ENCODE measurements around the gene PCIF1. TPM values are rescaled to one million over a fixed set of nuclear protein-coding genes. Genes with fewer than 3 reads are reported as not detected.

PCIF1 gene
- 10 to 100 TPM; 33.7 to 41.1 TPM for total RNA-seq

DNA sequence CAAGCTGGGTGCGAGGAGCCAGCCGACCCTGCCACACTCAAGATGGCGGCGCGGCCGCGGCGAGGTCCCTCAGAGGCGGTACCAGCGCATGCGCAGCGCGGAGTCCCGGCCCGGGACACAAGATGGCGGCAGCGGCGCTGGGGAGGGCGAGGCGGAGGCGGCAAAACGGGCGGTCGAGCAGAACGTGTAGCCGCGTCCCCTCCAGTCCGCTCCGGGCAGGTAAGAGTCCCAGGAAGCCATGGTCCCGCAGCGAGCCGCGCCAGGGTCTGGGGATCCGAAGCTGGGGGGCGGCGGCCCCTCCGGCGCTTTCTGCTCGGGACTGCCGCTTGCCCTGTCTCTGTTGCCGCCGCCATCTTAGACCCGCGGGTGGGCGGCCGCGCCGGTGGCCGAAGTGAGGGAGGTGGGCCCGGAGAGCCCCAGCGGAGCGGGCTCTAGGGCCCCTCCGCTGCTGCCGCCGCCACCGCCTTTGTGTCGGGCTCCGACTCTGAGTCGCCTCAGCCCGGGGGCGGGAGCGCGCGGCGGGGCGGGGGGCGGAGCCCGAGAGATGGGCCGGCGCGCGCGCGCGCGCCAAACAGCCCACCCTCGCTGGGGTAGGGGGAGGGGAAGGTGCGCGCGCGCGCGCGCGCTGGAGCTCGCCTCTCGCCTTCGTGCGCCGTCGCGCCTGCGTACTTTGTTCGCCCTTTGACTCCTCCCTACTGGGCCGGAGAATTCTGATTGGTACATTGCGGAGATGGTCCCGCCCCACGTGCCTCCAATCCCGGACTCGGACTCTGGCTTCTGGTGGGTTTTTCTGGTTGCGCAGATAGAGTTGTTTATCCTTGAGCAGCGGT lies at the start of gene PCIF1:
Gene PCIF1, plus strand, starts transcription at position 98 of the 830 bp plus-strand sequence. CDS start 4,317 bp downstream, outside the sequence.
- Mint-ChIP-seq H3K4me3 (peak within 1 kb of the TSS; percentile 99), H3K27ac (peak within 1 kb of the TSS; percentile 97 to 100), H3K27me3 (no peaks in the 10 kb centered on the region), H3K4me1 (ENCODE audit: low read depth in 2 of 2) (peaks cover 25 to 29% of the 10 kb centered on the region in 2 donors), H3K9me3 (no peaks in the 10 kb centered on the region), H3K36me3 (peaks cover 6% of the 10 kb centered on the region)
- ATAC-seq = peak; percentile 89 to 92
- DNase-seq (ENCODE audit: low spot score) = peak; percentile 98

DNA sequence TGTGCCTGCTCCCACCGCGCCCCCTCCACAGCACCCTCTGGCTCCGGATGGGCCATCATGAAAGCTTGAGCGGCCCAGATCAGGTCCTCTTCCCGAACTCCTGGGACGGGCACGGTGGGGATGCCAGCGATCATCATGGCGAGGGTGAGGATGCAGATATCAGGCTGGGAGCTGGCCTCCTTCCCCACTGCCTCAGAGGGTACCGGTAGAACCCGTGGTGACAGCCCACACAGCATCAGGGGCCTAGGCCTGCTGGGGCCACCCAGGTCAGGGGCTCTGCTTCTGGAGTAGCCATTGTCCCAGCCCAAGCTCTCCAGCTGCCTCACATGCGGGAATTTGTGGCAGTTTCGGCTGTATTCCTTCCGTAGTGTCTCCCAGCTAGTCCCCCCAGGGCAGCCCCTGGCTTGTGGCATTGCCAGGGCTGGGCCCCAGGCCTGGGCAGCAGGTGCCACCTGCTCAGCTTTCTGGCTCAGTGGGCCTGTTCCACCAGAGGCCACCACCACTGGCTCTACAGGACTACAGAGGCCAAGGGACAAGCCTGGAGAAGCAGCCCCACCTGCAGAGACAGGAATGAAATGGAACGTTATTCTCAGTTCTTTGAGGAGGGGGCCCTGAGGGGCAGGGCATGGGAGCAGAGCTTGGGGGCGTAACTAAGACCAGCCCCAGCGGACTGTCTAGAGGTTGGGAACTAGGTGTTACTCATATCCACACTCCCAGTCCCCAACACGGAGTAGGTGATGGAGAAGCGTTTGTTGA lies 47.7 kb upstream of the PCIF1 start:
- H3K27ac Mint-ChIP-seq = no peak overlapping the region
- no peaks in the 10 kb centered on the region for H3K36me3 Mint-ChIP-seq
- H3K4me1 Mint-ChIP-seq (ENCODE audit: low read depth in 2 of 2) = peaks cover 3 to 8% of the 10 kb centered on the region in 2 donors
- ATAC-seq (no peak), DNase-seq (ENCODE audit: low spot score) (no peak)
- no peak overlapping the region for H3K4me3 Mint-ChIP-seq
- no peaks in the 10 kb centered on the region for H3K9me3 Mint-ChIP-seq
- peaks cover 4 to 5% of the 10 kb centered on the region in 2 donors for H3K27me3 Mint-ChIP-seq

DNA sequence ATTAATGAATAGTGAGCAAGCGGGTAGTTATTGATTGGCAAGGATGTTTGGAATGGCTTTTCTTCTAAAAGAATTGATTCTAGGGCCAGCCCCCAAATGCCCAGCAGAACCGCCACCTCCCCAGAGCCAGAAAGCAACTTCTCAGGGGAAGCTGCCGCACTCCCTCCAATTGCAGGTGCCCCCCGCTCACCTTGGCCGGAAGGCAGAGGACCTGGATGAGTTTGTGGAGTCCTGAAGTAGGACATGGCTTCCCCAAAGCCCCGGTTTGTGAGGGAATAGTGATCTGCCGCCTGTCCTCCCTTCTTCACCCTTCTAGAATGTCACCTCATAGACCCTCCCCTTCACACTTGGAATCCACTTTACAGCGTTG lies 47.2 kb upstream of the PCIF1 start, which contains the start of gene SPATA25:
Gene SPATA25, minus strand, starts transcription at position 277 of the 370 bp plus-strand sequence. Its CDS starts 32 bp downstream, at position 245.
- H3K9me3 Mint-ChIP-seq = no peaks in the 10 kb centered on the region
- no peak within 1 kb of the TSS for H3K27ac Mint-ChIP-seq
- ATAC-seq (no peak), DNase-seq (ENCODE audit: low spot score) (no peak)
- H3K36me3 Mint-ChIP-seq = no peaks in the 10 kb centered on the region
- peaks cover under 1 to 3% of the 10 kb centered on the region in 2 donors for H3K27me3 Mint-ChIP-seq
- H3K4me1 Mint-ChIP-seq (ENCODE audit: low read depth in 2 of 2) = peaks cover 7 to 9% of the 10 kb centered on the region in 2 donors
- no peak within 1 kb of the TSS for H3K4me3 Mint-ChIP-seq

DNA sequence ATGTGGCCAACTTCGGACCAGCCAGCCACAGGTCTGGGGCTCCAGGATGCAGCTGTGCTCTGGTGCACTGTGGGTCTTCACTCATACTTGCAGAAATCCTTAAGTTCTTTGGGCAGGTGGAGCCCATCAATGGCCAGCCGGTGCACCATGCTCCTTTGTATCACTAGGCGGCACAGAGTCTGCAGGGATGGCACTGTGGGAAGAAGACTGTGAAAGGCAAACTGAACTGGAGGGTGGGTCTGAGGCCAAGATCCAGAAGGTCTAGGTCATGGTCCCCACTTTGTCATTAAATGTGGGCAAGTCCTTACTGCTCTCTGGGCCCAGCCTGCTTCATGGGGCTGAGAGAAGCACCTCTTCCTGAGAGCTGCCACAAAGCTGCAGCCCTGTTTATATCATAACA lies 45.8 kb upstream of the PCIF1 start:
- Mint-ChIP-seq H3K9me3 (no peaks in the 10 kb centered on the region), H3K36me3 (no peaks in the 10 kb centered on the region), H3K27me3 (no peaks in the 10 kb centered on the region), H3K4me3 (no peak overlapping the region), H3K4me1 (ENCODE audit: low read depth in 2 of 2) (peaks cover 11% of the 10 kb centered on the region in 2 donors), H3K27ac (no peak overlapping the region)
- no peak for ATAC-seq
- no peak for DNase-seq (ENCODE audit: low spot score)

DNA sequence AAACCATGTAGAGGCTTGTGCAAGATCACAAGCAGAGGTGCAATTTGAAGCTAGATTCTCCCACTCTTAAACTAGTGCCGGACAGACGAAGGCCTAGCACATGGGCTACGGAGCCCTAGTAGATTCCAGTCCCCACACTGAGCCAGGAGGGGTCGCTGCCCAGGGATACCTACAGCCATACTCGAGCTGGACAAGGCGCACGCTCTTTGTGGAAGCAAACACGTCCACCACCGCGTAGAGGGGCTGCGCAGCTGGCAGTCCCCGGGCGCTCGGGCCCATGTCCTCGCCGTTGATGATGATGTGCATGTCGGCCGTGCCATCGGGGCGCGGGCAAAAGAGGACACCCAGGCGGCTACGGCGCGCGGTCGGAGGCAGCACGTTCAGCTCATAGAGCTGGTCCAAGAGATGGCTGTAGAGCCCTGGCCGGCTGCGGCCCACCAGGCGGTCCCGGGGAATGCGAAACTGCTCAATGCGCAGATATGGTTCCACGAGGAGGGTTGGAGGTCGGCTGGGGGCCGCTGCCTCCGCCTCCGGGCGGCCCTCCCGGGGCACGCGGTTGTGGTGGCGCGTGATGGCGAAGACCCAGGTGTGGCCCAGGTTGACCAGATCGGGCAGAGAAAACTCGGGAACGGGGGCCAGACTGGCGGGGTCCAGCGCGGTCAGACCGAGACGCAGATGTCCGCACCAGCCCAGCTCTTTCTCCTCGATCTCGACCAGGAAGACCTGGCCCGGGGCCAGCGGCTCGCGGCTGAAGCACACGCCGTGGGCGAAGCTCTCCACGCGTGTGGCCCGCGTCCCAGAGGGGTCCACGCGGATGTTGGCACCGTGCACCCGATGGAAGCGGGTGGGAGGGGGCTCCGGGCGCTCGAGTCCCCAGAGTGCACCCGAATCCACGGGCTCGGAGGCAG lies 44.2 kb upstream of the PCIF1 start:
- ATAC-seq = peak; percentile 50 to 66
- Mint-ChIP-seq H3K27me3 (no peaks in the 10 kb centered on the region), H3K4me3 (peak overlapping the region; percentile 89), H3K4me1 (ENCODE audit: low read depth in 2 of 2) (peaks cover 11% of the 10 kb centered on the region in 2 donors), H3K9me3 (no peaks in the 10 kb centered on the region), H3K27ac (peak overlapping the region; percentile 58 to 77), H3K36me3 (no peaks in the 10 kb centered on the region)
- no peak for DNase-seq (ENCODE audit: low spot score)

DNA sequence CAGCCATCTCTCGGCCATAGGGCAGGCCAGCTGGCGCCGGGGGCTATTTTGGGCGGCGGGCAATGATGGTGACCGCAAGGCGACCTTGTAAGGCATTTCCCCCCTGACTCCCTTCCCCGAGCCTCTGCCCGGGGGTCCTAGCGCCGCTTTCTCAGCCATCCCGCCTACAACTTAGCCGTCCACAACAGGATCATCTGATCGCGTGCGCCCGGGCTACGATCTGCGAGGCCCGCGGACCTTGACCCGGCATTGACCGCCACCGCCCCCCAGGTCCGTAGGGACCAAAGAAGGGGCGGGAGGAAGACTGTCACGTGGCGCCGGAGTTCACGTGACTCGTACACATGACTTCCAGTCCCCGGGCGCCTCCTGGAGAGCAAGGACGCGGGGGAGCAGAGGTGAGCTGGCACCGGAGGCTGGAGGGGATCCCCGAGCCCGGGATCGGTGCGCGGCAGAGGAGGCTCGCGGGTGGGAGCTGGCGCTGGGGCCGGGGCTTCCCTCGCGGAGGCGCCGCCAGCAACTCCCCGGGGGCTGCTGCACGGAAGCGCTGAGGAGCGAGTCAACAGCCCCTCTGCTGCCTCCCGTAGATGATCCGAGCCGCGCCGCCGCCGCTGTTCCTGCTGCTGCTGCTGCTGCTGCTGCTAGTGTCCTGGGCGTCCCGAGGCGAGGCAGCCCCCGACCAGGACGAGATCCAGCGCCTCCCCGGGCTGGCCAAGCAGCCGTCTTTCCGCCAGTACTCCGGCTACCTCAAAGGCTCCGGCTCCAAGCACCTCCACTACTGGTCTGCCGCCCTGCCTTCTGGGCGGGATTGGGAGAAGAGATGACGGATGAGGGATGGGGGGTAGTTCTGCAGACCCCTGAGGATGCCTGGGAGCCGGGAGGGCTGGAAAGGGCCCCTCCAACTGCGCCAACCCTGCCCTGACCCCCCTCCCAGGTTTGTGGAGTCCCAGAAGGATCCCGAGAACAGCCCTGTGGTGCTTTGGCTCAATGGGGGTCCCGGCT lies 43.2 kb upstream of the PCIF1 start, which contains the start of the genes CTSA and NEURL2:
Gene CTSA, plus strand, starts transcription at position 351 of the 999 bp plus-strand sequence. Its CDS starts 234 bp downstream, at position 585.
Gene NEURL2, minus strand, starts transcription at position 224 of the 999 bp plus-strand sequence. Its CDS starts 217 bp downstream, at position 7.
- H3K4me1 Mint-ChIP-seq (ENCODE audit: low read depth in 2 of 2) = peaks cover 11% of the 10 kb centered on the region in 2 donors
- no peaks in the 10 kb centered on the region for H3K9me3 Mint-ChIP-seq
- ATAC-seq (peak; percentile 84 to 88), DNase-seq (ENCODE audit: low spot score) (peak; percentile 87)
- H3K4me3 Mint-ChIP-seq = peak within 1 kb of the TSS; percentile 89
- H3K27me3 Mint-ChIP-seq = no peaks in the 10 kb centered on the region
- H3K27ac Mint-ChIP-seq = peak within 1 kb of the TSS; percentile 58 to 78
- H3K36me3 Mint-ChIP-seq = no peaks in the 10 kb centered on the region

DNA sequence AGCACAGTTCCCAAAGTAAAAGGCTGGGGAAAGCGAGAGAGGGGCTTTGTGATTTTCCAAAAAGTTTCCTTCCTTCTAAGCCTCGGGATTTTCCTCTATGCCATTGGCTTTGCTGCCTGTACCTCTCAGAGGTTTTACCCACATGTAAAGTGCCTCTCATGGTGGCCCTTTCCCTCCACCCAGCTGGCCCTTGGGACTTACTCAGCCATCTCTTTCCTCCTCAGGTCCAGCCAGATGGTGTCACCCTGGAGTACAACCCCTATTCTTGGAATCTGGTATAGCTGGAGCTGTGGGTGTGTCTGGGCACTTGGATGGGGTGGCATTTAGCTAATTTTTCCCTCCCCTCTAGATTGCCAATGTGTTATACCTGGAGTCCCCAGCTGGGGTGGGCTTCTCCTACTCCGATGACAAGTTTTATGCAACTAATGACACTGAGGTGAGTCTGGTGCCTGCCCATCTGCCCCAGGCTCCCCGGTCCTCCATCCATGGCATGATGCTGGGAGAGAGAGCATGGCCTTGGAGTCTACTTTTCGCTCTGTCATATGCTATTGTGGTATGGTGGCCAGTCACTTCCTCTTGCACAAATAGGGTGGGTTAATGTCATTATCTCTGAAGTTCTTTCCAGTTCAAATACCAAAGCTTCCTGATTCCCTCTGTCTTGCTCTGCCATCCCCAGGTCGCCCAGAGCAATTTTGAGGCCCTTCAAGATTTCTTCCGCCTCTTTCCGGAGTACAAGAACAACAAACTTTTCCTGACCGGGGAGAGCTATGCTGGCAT lies 42.2 kb upstream of the PCIF1 start:
- no peaks in the 10 kb centered on the region for H3K36me3 Mint-ChIP-seq
- DNase-seq (ENCODE audit: low spot score) = no peak
- H3K9me3 Mint-ChIP-seq = no peaks in the 10 kb centered on the region

DNA sequence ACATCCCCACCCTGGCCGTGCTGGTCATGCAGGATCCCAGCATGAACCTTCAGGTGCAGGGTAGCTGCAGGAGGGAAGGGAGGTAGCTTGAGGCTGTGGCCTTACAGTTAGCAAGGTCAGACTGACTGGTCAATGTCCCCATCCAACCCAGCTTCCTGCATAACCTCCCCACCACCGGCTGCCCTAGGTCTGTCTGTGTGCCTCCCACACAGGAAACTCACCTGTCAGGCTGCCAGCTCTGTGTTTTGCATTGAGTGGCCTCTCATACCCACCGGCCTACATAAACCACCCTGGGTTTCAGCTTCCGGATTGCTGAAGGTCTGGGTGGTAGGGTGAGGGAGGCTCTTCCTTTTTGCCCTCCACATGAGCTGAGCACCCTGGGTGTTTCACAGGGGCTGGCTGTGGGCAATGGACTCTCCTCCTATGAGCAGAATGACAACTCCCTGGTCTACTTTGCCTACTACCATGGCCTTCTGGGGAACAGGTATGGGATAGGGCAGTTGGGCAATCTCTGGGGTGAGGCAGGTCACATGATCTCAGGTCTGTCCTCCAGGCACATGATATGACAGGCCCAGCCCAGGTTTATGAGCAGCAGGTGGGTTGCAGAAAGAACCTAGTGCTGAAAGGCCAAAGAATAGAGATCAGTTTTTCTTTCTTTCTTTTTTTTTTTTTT lies 41.5 kb upstream of the PCIF1 start:
- H3K36me3 Mint-ChIP-seq = no peaks in the 10 kb centered on the region
- no peaks in the 10 kb centered on the region for H3K9me3 Mint-ChIP-seq
- ATAC-seq = peak in 1 of 2 donors; percentile 6
- H3K27ac Mint-ChIP-seq = peak overlapping the region; percentile 58 to 78
- DNase-seq (ENCODE audit: low spot score) = no peak
- peaks cover 11% of the 10 kb centered on the region in 2 donors for H3K4me1 Mint-ChIP-seq (ENCODE audit: low read depth in 2 of 2)
- no peaks in the 10 kb centered on the region for H3K27me3 Mint-ChIP-seq
- H3K4me3 Mint-ChIP-seq = peak overlapping the region; percentile 89

More for the DNA sequence above, 42.2 kb upstream of the PCIF1 start:
- Mint-ChIP-seq H3K4me1 (ENCODE audit: low read depth in 2 of 2) (peaks cover 11% of the 10 kb centered on the region in 2 donors), H3K4me3 (peak overlapping the region; percentile 89), H3K27ac (peak overlapping the region; percentile 58 to 78), H3K27me3 (no peaks in the 10 kb centered on the region)
- no peak for ATAC-seq

DNA sequence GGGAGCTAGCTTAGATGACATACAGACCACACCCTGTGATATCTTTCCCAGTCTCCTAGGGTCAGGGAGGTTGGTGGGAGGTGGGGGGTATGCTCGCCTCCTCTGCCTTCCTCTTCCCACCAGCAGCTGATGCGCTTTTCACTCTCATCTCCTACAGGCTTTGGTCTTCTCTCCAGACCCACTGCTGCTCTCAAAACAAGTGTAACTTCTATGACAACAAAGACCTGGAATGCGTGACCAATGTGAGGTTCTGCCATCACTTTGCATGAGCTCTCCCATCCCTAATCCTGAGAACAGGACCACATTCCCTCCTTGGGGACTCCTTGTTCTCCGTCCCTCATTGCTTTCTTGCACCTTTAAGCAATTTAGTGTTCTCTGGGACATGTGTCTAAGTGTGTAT lies 40.7 kb upstream of the PCIF1 start:
- Mint-ChIP-seq H3K36me3 (no peaks in the 10 kb centered on the region), H3K4me3 (peak overlapping the region; percentile 15), H3K4me1 (ENCODE audit: low read depth in 2 of 2) (peaks cover 11% of the 10 kb centered on the region in 2 donors), H3K27ac (no peak overlapping the region), H3K27me3 (no peaks in the 10 kb centered on the region), H3K9me3 (no peaks in the 10 kb centered on the region)
- ATAC-seq (no peak), DNase-seq (ENCODE audit: low spot score) (no peak)

DNA sequence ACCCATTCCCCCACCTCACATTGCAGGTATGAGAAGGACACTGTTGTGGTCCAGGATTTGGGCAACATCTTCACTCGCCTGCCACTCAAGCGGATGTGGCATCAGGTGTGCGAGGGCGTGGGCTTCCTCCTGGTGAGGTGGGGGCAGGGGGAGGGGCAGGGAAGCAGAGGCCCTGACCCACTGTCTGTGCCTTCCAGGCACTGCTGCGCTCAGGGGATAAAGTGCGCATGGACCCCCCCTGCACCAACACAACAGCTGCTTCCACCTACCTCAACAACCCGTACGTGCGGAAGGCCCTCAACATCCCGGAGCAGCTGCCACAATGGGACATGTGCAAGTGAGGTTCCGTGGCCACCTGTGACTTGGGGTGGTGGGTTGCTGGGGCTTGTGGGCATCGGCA lies 39.7 kb upstream of the PCIF1 start:
- Mint-ChIP-seq H3K27ac (no peak overlapping the region), H3K4me1 (ENCODE audit: low read depth in 2 of 2) (peaks cover 11% of the 10 kb centered on the region in 2 donors), H3K27me3 (no peaks in the 10 kb centered on the region), H3K36me3 (no peaks in the 10 kb centered on the region), H3K4me3 (no peak overlapping the region), H3K9me3 (no peaks in the 10 kb centered on the region)
- no peak for DNase-seq (ENCODE audit: low spot score)
- no peak for ATAC-seq

DNA sequence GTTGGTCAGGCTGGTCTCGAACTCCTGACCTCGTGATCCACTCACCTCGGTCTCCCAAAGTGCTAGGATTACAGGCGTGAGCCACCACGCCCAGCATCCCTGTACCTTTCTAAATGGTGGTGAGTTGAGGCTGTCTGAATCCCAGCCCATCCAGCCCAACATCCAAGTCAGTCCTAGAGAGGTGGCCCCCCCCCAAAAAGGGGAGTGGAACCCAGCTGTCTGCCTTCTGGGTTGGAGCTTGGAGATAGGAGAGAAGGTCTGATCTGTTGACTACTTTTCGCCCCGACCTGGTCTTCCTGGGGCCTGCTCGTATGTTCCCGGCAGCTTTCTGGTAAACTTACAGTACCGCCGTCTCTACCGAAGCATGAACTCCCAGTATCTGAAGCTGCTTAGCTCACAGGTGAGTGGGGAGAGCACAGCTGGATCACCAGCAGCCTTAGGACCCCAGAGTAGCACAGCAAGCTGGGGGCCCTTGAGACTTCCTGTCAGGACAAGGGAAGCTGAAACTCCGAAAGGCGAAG lies 37.8 kb upstream of the PCIF1 start:
- Mint-ChIP-seq H3K27me3 (no peaks in the 10 kb centered on the region), H3K4me3 (no peak overlapping the region), H3K27ac (no peak overlapping the region), H3K4me1 (ENCODE audit: low read depth in 2 of 2) (peaks cover 9 to 11% of the 10 kb centered on the region in 2 donors), H3K36me3 (no peaks in the 10 kb centered on the region), H3K9me3 (no peaks in the 10 kb centered on the region)
- no peak for ATAC-seq
- no peak for DNase-seq (ENCODE audit: low spot score)
